Stimulated activated CD4-positive, alpha-beta T cell treated with anti-CD3 and anti-CD28 coated beads, Interleukin-15, amount 100 ng/mL, for 24 hours (primary cell): ENCODE measurements around the gene WDR87.

Experiments used
- DNase-seq: peaks from one replicate; pipeline ENCODE4 v3.0.0-alpha.2; 2020

The WDR87 gene

DNA sequence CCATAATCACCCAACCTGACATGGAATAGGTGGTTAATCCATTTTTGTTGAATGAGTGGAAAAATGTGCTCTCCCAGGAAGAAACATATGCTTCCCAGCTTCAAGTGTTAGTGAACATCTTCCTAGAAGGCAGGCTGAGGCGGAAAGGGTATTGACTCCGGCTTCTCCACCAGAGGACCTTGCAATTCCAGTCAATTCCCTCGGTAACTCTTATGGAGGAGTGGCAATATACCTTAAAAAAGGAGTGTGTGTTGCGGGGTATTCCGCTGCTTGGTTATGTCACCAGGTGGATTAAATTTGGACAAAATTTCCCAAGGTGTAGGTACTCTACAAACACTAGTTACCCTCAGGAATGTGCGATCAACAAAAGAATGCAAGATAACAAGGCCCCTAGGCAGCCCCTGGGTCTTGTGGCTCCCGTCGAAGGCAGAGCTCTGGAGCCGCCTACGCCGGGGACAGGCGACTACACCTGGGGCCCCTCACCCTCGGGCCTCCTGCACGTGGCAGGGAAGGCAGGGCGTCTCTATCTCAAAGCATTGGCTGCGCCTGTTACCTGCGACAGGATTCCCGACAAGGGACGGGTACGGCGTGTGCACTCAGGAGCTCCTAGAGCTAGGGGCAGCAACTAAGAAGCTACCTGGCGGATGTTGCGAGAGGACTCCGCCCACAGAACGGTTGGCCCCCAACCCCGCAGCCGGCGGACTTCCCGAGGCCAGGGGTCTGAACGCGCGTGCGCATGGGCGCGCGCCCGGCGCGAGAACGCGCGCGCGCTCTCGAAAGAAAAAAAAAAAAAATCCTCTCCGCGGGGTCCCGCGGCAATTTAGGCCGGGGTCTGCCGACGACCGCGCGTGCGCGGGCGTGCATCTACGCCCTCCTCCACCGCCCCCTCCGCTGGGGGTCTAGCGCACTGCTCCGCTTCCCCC, at the start of gene WDR87:
Gene WDR87, minus strand, starts transcription at position 649 of the 923 bp plus-strand sequence. CDS start 8,355 bp downstream, outside the sequence.
- peak; percentile 57 for DNase-seq

DNA sequence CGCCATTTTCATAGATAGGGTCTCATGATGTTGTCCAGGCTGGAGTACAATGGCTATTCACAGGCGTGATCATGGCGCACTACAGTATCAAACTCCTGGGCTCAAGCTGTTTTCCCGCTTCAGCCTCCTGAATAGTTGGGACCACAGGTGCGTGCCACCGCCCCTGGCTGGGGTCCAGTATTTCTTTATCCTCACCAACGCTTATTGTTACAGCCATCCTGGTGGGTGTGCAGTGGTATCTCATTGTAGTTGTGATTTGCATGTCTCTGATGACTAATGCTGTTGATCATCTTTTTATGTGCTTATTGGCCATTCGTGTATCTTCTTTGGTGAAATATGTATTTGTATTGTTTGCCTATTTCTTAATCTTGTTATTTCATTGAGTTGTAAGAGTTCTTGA, 49.6 kb upstream of the WDR87 start:
- DNase-seq, result no peak

DNA sequence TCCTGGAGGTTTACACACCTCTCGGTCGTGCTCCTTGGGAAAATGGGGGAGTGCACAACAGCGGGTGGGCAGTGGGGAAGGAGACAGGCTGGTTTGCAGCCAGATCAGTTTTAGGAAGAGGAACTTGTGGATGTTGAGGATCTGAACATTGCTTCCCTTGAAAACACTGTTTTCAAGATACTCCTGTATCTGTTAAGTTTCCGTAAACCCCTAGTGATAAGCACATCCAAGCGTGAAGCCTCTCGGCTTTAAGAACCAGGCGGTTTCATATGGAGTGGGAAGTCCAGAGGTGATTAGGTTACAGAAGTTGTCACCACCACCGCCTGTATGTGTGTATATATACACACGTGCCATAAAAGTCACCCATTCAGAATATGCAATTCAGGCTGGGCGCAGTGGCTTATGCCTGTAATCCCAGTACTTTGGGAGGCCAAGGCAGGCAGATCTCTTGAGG, 48.1 kb upstream of the WDR87 start:
- DNase-seq, result no peak

DNA sequence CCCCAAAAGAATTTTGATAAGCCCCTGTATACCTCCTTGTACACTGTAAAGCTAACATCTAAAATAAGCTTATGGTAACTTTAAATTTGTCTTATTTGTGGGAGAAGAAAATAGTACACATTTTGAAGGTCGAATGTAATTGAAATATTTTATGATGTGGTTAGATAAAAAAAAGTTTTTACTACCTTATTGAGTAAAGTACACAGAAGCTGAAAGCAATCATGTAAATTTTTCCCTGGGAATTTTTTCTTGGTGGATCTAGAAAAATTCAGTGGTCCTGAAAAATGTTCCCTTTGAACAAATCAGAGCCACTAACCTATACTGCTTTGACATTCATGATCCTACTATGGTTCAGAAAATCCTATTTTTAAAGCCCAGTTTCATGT, 47.5 kb upstream of the WDR87 start:
- DNase-seq, result no peak

DNA sequence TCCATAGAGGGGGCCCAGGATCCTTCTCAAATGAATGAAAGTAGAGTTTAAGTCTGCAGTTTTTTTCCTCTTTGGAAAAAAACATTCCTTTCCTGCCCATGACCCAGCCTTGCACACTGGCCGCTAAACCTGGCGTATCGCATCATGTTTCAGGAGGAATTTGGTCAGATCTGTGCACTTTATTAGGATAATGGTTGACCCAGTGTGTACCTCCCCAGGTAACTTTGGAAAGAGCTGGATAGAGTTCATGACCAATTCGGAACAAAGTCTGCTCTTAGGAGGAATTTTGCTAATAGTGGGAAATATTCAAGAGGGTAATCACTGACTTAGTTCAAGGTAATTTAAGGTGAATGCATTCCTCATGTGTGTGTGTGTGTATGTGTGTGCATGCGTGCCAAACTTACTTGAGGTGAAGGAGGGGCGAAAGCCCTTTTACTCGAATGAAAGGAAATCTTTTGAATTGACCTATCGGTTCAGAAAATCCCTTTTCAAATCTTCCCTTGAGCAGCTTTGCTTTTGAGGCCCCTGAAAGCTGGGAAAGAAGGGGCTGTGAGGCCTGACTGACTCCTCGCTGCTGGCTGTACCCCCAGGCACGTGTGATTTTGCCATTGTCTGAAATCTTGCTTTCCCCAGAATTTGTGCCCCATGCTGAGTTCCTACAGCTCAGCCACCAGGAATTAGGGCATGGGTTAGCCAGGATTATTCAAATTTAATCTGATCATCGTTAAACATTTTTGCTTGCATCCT, 47.0 kb upstream of the WDR87 start:
- no peak for DNase-seq

DNA sequence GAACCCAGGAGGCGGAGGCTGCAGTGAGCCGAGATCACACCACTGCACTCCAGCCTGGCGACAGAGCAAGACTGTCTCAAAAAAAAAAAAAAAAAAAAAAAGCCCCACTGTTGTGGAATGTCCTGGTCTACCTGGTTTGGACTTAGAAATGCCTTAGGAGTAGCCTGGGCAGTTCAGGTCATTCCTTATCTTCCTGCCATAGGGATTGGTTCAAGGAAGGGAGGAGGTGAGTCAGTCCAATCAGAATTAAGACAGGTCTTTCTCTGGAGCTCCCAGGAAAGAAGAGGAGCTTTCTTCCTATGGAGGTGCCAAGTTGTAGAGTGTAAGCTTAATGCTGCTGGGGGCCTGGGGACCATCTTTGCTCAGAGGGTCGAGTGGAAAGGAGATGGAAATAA, 45.4 kb upstream of the WDR87 start:
- no peak for DNase-seq

DNA sequence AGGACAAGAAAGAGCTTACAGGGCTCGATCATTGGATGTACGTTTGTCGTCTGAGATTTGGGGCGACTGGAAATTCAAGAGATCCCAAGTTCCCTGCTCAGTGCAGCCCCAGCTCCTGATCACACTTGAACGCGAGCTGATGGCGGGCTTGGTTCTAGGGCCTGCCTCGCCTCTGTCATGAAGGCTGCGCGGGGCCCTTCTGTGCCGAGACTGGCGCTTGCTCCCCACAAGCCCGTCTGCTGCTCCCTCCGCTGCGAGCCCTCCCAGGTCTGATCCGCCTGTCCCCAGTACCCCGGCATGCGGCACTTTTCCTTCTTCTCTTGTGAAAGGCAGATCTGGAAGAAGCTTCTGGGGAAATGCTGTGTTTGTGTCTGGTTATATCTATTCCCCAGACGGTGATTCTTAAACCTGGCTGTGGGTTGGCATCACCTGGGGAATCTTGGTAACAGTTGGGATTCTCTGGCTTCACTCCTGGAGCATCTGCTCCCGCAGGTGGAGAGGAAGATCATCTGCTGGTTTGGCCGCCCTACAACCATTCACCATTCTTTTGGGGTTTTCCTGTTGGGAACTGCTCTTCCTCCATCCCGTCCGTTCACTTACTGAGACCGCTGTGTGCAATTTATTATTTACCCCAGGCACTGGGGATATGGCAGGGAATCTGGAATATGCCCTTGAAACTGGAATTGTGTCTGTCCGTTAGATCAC, 44.2 kb upstream of the WDR87 start:
- DNase-seq, result no peak

DNA sequence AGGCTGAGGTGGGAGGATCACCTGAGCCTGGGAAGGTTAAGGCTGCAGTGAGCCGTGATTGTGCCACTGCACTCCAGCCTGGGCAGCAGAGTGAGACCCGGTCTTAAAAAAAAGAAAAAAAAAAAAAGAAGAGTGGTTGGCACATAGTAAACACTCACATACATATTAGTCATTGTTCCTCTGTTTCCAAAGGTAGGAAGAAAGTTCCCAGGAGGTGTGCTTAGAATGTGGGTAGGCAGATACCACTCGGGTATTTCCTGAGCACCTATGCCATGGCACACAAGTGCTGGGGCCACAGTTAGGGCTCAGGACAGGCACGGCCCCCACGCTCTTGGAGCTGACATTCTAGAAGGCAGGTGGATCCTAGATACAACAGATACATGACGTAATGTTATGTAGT, 42.0 kb upstream of the WDR87 start:
- DNase-seq, result no peak

DNA sequence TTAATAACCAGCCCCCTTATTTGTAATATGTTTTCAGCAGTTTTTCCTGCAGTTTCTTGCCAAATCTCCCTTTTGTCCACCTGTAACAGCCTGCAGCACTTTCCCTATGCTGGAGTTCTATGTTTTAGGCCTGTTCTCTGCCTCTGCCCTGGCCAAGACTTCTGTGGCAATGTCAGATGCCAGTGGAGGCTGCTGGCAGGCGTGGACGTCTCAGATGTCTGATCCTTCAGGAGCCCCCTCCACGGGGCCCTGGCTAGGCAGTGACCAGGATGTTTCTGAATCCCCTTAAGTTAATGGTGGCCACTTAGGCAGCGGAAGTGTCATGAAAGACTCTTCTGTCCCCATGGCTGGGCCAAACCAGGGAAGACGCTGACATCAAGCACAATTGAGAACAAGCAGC, 41.4 kb upstream of the WDR87 start:
- no peak for DNase-seq

DNA sequence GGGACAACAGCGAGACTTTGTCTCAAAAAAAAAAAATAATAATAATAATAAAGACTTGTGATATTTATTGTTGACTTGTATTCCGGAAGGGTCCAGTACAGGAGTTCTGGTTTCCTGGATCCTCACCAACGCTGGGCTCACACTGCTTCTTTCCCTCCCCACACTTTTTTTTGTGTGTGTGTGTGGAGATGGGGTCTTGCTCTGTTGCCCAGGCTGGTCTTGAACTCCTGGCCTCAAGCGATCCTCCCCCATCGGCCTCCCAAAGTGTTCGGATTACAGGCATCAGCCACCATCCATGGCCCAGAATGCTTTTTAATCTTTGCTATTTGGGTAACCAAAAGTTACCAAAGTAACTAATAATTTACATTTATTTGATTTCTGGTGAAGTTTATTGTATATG, 39.7 kb upstream of the WDR87 start:
- DNase-seq, result no peak

DNA sequence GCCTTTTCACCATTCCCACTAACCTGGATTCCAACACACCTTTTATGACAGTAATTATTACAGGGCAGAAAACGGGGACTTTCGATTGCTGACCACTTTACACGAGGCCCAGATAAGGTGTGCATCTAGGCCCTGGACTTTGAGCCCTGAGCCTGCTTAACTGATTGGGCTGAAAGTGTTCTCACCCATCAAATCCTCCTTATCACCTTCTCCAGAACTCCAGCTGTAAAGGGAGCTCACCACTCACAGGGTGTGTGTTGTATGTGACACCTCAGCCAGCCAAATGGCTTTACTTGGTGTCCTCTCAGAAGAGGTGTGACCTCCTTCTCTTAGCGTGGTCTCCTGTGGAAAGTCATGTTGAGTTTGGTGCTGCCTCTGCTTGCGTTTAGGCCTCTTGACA, 37.1 kb upstream of the WDR87 start:
- DNase-seq, result no peak

DNA sequence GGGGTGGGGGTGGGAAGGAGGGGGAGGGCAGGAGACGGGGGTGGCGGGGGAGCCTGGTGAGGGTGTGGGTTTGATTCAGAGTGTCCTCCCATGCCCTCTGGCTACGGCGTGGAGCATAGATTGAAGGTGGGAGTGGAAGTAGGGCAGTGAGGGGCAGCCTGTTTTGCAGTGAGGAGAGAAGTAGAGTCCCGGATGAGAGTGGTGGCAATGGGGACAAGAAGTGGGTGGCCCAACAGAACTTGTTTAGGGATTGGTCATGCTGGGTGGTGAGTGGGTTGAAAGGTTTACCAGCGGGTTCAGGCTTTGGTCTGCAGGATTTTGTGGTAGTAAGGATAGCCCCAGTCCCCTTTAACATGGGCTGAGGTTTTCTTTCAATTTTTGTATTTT, 36.1 kb upstream of the WDR87 start:
- DNase-seq, result no peak

DNA sequence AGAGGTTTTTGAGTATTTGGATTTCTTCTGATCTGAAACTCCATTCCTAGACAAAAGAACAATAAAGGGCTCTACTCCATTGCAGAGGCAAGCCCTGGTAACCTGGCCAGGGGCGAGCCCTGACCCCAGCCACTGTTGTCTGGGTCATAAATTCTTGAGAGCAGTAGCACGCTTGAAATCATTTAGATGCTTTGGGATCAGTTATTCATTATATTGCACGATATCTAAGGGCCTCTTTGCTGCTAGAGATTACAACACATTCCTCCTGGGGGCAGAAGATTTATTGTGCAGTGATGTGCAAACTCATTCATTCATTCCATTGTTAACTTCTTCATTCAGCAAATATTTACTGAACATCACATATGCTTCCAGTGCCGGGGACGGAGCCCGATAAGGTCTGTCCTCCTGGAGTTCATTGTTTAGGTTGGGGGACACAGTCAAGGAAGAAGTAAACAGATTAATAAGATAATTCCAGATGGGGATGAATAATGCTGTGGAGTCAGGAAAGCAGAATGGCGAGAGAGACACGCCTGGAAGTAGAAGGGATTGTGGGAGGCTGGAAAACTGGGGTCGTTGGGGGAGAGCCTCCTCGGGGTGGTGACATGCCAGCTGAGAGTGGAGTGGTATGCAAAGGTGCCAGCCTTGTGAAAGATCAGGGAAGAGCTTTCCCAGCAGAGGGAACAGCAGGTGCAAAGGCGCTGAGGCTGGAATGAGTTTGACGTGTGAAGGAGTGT, 35.6 kb upstream of the WDR87 start:
- no peak for DNase-seq

DNA sequence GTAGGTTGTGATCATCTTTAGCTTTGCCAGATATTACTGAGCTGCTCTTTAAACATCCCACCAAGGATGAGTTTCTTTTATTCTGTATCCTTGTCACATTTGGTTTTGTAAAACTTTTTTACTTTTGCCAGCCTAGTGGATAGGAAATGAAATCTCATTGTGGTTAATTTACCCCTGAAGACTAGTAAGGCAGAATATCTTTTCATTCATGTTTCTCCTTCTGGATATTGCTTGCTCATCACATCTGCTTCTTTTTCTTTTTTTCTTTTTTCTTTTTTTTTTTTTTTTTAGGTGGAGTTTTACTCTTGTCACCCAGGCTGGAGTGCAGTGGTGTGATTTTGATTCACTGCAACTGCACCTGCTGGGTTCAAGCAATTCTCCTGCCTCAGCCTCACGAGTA, 32.0 kb upstream of the WDR87 start:
- no peak for DNase-seq

DNA sequence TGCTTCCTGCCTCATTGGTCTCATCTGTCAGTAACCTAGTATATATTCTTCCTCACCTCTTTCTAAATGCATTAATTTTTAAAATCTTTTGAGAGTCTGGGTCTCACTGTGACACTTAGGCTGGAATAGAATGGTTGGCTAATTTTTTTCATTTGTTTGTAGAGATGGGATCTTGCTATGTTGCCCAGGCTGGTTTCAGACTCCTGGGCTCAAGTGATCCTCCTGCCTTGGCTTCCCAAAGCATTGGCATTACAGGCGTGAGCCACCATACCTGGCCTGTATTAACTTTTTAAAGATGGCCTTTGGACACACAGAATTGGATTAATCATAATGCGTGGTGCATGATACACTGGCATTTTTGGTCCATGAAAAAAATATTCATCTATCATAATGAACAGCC, 30.5 kb upstream of the WDR87 start:
- DNase-seq, result no peak

DNA sequence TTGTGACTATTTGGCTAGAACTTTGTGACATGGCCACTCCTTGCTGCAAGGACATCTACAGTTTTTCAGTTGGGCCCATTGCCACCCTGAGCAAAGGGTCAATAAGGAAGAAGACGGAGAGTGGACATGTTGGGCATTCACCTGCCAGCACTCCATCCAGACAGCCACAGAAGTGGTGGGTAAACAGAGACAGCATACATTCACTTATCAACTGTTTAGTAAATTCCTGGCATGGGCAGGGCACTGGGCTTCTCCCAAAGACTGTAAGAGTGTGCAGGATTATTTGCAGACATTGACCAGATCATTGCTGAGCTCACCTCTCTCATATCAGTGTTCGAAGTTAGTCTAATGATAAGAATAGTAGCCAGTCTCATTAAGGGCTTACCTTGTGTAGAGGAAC, 29.8 kb upstream of the WDR87 start:
- no peak for DNase-seq

DNA sequence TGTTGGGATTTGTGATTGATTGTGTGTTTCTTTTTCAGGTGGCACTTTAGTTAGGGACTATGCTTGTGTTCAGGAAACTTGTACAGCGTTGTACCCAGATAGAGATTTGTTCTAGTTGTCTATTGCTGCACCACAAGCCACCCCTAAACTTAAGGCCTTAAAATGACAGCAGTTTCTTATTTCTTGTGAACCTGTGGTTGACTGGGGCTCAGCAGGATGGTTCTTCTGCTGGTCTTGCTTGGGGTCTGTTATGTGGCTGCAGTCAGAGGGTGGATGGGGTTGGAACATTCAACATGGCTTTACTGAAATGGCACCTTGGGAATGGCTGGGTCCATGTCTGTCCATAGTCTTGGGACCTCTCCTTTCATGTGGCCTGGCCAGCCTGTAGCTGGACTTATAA, 28.9 kb upstream of the WDR87 start:
- no peak for DNase-seq

DNA sequence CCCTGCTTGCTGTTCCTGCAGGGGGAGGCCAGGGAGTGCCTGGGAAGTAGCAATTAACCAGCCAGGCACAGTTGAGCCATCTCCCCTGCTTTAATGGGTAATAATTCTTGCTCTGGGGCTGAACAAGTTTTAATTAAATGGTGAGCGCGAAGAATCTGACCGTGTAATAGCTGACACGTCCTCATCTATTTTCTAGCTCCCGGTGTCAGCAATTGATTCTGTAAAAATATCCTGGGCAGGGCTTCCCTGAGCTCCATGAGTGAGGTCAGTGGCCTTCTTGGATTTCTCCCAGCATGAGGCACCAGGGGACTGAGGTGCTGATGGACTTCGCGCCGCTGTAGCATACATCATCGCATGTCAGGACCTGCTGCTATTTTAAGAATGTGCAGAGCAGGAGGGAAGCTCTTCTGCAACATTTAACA, 27.6 kb upstream of the WDR87 start:
- DNase-seq, result no peak

DNA sequence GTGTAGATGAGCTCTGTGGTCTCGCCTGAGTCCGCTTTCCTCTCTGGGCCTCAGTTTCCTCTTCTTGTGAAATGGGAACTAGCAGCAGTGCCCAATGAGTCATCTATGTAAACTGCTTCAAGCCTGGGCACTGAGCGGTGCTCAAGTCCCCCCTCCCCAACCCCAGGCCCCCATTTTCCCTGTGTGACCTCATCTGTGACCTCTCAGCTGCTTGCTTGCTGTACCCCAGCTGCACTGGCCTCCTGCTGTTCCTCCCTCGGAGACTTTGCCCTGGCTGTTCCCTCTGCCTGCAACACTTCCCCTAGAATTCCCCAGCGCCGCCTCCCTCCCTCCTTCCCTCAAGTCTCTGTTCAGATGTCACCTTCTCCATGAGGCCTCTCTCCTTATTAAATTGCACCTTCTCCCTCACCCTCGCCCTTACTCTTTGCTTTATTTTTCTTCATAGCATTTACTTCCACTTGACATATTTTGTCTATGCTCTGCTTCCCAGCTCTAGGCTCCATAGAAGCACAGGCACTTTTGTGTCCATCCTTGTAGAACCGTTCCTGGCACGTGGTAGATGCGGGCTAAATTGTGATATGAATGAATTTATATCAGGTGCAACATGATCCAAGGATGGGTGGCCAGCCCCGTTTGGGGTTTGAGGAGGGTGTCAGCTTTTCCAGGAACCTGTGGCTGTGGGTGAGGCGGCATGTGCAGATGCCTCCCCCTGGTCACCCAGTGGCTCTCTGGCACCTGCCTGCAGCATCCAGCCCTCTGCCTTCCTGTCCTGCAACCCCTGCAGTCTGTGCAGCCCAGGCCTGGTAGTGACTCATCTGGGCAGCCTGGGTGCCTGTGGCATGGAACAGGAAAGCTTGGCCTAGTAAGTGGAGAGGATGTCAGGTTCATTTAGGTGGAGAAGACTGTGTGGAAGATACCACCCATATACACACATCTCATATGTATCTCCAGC, 26.9 kb upstream of the WDR87 start:
- no peak for DNase-seq

DNA sequence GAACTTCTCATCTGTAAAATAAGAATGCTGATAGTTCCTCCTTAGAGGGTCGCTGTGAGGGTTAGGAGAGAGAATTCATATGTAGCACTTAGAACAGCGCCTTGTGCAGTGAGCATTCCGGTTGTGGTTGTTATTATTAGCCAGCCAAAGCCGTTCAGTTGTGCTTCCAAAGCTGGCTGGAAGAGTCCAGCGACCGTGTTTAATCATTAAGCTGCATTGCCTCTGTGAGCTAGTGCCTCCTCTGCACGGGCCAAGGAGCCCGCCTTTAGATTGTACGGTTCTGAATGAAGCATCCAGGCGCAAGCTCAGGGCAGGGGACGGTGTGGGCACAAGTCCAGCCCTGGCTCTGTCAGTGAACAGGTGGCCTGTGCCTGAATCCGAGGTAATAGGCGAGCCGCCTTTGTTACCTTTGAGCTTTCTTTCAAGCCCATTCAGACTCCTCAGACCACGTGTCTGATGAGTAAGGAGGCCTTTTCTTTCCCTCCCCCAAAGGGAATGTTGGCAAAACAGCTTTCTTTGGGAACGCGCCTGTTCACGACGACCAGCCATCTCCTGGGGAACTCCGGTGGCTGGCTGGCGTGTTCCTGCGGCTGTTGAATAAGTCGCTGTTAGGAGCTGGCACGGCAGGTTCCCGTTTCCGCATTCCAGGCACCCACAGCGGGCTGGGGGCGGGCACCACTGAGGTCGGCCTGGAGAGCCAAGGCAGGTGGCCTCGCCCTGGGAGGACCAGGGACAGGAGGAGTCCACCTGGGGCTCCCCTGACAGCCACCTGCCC, 25.7 kb upstream of the WDR87 start:
- peak; percentile 16 for DNase-seq

DNA sequence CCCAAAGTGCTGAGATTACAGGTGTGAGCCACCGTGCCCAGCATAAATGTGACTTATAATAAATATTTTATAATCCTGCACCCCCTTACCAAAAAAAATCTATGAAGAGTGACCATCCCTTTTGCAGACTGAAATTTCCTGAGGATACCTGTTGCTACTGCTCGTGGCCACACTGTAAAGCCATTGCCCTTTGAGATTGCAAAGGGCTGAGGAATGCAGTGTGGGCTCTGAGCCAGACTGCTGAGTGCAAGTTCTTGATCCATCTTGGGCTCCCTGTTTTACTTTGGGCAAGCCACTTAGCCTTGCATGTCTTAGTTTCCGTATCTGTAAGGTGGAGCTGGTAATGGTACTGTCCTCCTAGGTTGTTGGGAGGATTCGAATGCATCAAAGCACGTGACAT, 24.0 kb upstream of the WDR87 start:
- DNase-seq, result no peak
